GM19035 (cell line): ENCODE measurements around the gene PTPN13.
"Not testable (repeated sequence)": the region's sequence is repeated elsewhere in the genome, so short reads cannot be mapped to it uniquely, and the experiment has no call there.

Source experiments
- ATAC-seq: cut with Tn5 transposase; IDR thresholded peaks from one replicate; pipeline ENCODE4 v1.9.1; 2021; ENCODE audit not compliant: unreplicated experiment

The PTPN13 gene

DNA sequence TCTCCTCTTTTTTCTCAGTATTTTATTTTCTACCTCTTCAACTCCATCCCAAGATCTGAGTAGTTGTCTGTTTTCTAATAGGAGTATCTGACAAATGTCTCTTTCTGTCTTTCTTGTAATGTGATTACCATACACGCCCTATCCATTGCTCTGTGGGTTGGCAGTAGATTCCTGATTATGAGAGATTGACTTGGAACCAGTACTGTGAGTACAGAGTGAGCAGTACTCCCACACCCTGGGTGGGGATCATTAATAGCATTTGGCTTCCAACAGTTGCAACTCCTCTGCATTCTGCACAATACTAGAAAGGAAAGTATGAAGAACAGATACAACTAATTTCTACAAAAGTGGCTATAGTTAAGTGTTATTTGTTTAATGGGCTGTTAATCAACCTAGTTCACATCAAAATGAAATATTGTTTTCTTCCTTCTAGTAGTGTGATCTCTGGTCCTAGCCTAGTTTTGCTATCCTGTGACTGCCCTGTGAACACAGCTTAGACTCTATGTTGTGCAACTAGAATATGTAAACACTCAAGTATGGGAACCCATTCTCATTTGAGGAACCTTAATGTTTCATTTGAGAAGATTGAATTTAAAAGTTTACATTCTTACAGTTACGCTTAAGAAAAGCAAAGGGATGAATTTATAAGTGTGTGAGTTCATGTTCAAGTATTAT lies 112.9 kb downstream of the PTPN13 start:
- ATAC-seq: no peak

DNA sequence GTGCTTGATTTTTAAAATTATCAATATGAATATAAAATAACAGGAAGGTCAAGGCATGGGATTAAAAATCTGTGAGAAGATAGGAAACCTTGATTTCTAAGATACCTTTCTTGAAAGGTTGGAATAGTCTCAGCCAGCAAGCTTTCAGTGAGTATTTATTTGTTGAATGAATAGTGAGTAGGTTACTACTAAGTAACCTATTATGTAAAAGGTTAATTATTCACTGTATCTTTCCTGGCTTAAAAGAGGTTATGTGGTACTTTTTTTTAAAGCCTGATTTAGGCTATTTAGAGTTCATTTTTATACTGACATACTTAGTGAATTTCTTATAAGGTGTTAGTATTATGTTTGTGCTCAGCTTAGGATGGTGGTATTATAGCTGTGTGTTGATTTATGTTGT lies 123.5 kb downstream of the PTPN13 start:
- ATAC-seq: no peak

DNA sequence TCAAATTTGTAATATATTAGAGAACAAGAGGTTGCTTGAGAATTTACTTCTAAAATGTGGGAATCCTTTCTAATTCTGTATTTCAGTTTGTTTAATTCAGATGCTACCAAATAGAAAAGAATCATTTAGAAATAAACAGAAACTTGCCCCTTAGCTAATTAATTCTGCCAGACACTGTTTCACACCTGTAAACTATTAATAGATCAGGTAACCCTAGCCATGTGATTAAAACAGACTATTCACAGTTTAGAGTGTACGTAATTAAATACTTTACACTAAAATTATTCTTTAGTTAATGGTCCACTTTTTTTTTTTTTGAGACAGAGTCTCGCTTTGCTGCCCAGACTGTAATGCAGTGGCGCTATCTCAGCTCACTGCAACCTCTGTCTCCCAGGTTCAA lies 124.0 kb downstream of the PTPN13 start:
- no peak for ATAC-seq

DNA sequence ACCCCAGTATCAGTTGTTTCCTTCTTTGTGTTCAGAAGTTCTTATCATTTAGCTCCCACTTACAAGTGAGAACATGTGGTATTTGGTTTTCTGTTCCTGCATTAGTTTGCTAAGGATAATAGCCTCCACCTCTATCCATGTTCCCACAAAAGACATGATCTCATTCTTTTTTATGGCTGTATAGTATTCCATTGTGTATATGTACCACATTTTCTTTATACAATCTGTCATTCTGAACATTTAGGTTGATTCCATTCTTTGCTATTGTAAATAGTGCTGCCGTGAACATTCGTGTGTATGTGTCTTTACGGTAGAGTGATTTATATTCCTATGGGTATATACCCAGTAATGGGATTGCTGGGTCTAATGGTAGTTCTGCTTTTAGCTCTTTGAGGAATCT lies 125.0 kb downstream of the PTPN13 start:
- not testable (repeated sequence) for ATAC-seq

DNA sequence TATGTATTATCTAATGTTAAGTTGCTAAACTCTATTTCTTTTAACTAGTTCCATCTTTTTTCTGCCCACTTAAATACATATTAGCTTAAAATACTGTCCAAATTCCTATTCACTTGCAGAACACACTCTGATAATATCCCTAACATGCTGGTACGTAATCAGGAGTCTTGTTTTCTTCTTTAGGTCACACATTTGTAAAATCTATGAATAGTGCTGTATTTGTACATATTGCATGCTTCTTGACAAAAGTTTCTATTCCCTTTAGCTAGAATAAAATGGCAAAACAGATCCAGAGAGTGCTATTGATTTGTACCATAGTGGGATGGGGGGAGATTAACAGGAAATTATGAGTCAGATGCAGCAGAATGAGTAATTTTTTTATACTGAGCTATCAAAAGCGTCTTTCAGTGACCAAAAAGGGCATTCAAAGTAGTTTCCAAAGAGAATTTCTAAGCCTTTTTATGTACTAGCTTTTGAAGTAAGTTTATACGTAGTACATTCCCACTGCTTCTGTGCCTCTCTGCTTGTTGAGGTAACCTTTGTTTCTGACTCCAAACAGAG lies 126.5 kb downstream of the PTPN13 start:
- no peak for ATAC-seq

DNA sequence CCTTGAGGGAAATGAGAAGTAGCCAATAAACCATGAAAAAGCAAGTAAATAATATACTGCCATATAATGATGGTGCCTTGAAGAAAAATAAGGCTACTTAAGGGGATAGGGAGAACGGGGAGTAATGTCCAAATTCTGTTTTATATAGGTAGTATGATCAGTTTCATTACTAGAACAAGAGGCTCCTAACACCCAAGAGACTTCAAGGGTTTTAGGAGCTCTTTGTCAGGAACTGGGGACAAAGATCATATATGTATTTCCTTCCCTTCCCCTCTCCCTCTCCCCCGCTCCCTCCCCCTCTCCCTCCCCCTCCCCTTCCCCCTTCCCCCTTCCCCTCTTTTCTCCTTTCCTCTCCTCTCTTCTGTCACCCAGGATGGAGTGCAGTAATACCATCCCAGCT lies 127.3 kb downstream of the PTPN13 start:
- ATAC-seq: no peak

DNA sequence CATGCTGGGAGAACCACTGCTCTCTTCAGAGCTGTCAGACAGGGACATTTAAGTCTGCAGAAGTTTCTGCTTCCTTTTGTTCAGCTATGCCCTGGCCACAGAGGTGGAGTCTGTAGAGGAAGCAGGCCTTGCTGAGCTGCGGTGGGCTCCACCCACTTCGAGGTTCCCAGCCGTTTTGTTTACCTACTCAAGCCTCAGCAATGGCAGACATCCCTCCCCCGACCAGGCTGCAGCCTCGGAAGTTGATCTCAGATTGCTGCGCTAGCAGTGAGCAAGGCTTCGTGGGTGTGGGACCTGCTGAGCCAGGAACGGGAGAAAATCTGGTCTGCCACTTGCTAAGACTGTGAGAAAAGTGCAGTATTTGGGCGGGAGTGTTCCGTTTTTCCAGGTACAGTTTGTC lies 136.2 kb downstream of the PTPN13 start:
- ATAC-seq: no peak

DNA sequence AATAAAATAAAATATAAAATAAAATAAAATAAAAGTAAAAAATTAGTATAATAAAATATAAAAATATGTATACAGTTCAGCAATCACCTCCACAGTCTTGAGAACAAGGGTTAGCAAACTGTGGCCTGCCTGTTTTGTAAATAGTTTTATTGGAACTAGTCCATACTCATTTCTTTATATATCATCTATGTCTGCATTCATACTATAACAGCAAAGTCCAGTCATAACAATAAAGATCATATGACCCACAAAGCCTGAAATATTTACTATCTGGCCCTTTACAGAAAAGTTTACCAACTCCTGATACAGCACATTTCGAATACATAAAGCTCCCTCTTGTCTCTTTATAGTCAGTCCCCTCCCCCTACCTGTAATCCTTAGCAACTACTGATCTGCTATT lies 143.1 kb downstream of the PTPN13 start:
- no peak for ATAC-seq

DNA sequence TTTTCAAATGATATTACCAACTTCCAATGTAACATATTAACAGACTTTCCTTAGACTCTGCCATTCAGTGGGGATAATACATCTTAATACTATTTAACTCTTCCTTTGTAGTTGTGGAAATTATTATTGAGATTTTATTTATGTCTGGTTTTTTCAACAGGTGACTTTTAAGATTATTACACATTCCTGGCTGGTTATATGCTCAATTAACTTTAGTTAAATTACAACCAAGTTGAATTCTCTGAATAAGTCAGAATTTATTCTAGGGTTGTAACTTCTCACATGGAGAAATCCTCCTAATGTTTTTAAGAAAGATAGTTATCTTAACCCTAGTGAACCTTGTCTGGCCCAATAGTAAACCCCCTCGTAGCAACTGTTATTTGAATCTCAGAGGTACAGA lies 147.7 kb downstream of the PTPN13 start:
- ATAC-seq: no peak

DNA sequence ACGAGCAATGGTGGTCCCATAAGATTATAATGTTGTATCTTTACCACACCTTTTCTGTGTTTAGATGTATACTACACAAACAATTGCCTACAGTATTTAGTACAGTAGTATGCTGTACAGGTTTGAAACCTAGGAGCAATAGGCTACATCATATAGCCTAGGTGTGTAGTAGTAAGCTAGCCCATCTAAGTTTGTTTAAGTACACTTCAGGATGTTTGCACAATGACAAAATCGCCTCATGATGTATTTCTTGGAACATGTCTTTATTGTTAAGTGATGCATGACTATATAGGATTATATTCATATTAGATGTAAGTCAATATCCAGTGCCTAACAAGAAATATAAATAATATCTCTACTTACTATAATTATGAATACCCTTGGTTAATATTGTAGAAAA lies 150.5 kb downstream of the PTPN13 start:
- no peak for ATAC-seq

DNA sequence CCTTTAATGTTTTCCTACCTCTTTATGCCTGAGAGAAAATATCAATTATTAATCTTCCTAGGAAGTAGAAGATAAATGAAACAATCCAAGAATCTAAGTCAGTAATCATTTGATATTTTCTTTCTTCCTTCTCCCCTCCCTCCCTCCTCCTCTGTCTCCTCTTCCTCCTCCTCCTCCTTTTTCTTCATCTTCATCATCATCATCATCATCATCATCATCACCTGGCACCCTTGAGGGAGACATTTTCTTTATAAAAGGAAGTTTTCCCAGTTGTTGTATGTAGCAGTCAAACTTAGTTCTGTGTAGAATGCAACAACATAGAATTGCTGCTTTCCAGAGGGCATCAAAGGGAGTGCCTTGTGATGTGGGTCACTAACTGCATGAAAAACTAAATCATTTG lies 155.0 kb downstream of the PTPN13 start:
- ATAC-seq: no peak

DNA sequence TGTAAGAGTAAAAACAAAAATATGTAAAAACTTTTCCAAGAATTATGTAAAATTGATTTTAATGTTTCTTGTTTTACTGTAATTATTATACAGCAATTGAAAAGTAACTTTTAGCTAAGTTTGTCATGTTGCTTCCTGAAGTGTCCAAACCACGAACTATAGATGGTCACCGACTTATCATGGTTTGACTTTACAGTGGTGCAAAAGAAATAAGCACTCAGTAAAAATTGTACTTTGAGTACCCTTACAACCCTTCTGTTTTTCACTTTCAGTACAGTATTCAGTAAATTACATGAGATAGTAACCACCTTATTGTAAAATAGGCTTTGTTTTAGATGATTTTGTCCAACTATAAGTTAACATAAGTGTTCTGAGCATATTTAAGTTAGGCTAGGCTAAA lies 161.3 kb downstream of the PTPN13 start:
- no peak for ATAC-seq

DNA sequence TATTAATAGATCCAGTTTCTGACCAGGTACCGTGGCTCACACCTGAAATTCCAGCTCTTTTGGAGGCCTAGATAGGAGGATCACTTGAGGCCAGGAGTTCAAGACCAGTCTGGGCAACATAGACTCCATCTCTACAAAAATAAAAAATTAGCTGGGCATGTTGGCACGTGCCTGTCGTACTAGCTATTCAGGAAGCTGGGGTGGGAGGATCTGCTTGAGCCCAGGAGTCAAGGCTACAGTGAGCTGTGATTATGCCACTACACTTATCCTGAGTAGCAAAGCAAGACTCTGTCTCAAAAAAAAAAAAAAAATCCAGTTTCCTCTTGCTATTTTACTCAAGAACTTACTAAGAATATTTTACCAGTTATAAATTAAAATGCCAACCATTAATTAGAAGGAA lies 163.4 kb downstream of the PTPN13 start:
- no peak for ATAC-seq

DNA sequence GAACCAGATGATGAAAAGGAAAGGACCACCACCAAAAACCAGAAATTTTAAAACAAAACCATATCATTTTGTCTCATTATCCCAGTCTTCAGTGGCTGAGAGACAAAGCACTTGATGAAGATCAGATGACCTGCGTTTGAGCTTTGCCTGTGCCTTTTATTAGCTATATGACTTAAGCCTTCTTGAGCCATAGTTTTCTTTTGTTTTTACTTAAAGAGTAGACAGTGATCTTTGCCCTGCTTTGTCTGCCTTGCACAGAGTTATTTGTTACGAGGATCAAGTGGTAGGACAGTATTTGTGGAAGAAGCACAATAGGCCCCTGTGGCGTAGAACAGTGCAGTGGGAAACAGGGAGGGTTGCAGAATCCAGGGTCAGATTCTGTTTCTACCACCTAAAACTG lies 165.2 kb downstream of the PTPN13 start:
- no peak for ATAC-seq

DNA sequence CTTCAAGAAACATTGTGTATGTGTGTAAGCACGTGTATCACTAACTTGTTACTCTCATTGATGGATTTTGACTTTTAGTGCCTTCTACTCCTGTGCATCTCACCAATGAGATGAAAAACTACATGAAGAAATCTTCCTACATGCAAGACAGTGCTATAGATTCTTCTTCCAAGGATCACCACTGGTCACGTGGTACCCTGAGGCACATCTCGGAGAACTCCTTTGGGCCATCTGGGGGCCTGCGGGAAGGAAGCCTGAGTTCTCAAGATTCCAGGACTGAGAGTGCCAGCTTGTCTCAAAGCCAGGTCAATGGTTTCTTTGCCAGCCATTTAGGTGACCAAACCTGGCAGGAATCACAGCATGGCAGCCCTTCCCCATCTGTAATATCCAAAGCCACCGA lies 168.5 kb downstream of the PTPN13 start:
- ATAC-seq: no peak

DNA sequence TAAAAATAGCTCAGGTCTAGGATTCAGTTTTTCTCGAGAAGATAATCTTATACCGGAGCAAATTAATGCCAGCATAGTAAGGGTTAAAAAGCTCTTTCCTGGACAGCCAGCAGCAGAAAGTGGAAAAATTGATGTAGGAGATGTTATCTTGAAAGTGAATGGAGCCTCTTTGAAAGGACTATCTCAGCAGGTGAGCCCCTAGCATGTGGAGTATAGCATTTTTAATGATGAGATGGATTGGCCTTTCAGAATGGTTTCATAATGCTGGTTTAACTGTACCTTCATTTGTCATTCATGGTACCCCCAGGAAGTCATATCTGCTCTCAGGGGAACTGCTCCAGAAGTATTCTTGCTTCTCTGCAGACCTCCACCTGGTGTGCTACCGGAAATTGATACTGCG lies 175.7 kb downstream of the PTPN13 start:
- no peak for ATAC-seq

DNA sequence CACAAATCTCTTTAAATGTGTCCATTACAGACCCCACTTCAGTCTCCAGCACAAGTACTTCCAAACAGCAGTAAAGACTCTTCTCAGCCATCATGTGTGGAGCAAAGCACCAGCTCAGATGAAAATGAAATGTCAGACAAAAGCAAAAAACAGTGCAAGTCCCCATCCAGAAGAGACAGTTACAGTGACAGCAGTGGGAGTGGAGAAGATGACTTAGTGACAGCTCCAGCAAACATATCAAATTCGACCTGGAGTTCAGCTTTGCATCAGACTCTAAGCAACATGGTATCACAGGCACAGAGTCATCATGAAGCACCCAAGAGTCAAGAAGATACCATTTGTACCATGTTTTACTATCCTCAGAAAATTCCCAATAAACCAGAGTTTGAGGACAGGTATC lies 177.0 kb downstream of the PTPN13 start:
- ATAC-seq: no peak

DNA sequence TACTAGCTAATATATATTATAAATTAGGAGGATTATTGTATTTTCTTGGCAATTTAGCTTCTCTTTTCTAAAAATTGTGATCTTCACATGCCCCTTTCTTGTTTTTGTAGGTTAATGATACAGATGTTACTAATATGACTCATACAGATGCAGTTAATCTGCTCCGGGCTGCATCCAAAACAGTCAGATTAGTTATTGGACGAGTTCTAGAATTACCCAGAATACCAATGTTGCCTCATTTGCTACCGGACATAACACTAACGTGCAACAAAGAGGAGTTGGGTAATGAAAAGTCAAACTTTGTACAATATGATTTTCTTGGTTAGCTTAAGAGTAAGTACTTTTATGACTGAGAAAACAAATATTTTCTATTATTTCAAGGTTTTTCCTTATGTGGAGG lies 180.9 kb downstream of the PTPN13 start:
- no peak for ATAC-seq

DNA sequence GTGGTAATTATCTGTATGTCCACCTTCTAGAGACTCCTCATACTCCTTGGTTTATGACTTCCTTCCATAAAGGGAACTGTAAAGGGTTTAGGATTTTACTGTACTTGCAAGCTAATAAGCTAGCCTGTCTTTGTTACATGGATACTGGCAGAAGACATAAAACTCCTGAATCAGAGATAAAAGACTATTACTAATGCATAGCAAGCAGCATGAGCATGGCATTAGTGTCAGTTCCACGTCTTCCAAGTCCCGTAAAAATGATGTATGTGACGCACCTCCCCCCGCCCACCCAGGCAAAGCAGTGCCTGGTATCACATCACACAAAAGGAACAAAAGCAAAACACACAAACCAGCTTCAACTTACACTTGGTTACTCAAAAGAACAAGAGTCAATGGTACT lies 184.1 kb downstream of the PTPN13 start:
- ATAC-seq: no peak

DNA sequence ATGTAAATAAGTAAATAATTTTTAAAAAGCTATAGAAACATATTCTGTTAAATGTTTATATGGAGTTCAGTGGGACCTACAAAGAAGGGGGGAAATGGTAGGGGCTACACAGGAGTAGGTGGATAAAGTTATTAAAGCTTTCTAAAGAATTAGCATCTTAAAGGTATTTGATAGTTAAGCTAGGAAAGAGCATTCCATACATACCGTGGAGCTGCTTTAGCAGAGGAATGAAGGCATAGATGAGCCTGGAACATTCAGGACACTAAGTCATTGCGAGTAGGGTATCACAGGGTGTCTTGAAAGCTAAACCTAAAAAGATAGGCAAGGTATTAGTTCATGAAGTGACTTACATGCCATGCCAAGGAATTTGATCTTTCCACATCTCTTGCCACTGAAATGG lies 194.7 kb downstream of the PTPN13 start:
- ATAC-seq: no peak

DNA sequence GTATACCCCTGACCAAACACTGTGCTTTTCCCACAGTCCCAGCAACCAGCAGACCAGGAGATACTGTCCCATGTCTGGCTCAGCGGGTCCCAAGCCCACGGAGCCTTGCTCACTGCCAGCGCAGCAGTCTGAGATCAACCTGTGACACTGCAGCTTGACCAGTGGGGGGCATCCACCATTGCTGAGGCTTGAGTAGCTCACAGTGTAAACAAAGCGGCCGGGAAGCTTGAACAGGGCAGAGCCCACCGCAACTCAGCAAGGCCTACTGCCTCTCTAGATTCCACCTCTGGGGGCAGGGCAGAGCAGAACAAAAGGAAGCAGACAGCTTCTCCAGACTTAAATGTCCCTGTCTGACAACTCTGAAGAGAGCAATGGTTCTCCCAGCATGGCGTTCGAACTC lies 197.0 kb downstream of the PTPN13 start:
- ATAC-seq: no peak

DNA sequence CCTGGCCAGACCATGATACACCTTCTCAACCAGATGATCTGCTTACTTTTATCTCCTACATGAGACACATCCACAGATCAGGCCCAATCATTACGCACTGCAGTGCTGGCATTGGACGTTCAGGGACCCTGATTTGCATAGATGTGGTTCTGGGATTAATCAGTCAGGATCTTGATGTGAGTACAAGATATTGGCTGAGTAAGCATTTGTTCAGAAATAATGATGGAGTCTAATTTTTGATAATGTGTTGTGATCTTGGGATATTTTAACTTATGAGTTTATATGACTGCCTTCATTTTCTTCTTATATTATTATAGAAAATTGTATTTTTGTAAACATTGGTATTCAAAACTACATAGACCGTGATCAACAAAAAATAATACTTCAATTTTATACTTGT lies 215.7 kb downstream of the PTPN13 start:
- no peak for ATAC-seq

DNA sequence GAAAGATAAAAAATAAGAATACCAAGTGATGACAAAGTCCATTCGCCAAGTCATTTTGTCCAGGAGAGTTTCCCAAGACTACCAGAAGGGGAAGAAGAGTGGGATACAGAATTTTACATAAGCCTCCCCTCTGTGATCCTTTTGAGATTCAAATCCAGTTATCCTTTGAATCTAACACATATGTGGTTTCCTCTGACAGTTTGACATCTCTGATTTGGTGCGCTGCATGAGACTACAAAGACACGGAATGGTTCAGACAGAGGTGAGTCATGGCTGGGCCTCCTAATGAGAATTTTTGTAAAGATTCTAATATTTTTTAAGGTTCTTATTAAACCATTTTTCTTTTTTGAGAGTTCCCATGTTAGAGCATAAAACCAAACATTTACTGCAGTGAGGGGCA lies 216.7 kb downstream of the PTPN13 start:
- no peak for ATAC-seq
